C4-2B (cell line): Measurements from ENCODE around the gene TIMELESS.

Experiments
- H3K27ac ChIP-seq: fragments of 450-650 bp; 2 replicates; pipeline ENCODE4 v1.5.1; 2017
- ZFX ChIP-seq: fragments of 450-650 bp; IDR thresholded peaks from 2 replicates; pipeline ENCODE4 v1.6.1; 2017
- TF ChIP-seq, protein P1 (sequence below): fragments of 450-650 bp; conservative IDR thresholded peaks from 2 replicates; pipeline ENCODE4 v1.5.1; 2017; ENCODE audit warnings: mild to moderate bottlenecking

Gene TIMELESS

GRCh38 chr12:56391721-56392120, 57.5 kb downstream of the TIMELESS start:
- TF ChIP-seq, protein P1, sequence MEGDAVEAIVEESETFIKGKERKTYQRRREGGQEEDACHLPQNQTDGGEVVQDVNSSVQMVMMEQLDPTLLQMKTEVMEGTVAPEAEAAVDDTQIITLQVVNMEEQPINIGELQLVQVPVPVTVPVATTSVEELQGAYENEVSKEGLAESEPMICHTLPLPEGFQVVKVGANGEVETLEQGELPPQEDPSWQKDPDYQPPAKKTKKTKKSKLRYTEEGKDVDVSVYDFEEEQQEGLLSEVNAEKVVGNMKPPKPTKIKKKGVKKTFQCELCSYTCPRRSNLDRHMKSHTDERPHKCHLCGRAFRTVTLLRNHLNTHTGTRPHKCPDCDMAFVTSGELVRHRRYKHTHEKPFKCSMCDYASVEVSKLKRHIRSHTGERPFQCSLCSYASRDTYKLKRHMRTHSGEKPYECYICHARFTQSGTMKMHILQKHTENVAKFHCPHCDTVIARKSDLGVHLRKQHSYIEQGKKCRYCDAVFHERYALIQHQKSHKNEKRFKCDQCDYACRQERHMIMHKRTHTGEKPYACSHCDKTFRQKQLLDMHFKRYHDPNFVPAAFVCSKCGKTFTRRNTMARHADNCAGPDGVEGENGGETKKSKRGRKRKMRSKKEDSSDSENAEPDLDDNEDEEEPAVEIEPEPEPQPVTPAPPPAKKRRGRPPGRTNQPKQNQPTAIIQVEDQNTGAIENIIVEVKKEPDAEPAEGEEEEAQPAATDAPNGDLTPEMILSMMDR, result no peak
- no peak for TF ChIP-seq ZFX
- H3K27ac ChIP-seq, result no peak overlapping the region

DNA sequence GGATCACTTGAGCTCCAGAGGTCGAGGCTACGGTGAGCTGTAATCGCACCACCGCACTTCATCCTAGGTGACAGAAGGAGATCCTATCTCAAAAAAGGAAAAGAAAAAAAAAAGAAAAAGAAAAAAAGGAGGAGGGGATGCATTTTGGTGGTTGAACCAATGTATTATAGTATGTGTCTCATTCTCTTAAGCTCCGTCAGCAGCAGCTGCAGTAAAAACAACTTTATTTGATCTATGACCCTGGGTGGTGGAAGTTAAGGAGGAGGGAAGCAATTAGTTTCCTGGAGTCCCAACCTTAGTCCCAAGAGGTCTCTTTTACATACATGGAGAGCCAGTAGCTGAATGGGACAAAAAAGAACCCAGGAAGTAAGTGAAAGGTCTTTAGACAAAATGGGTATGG, 59.8 kb downstream of the TIMELESS start:
- TF ChIP-seq ZFX, result no peak
- TF ChIP-seq, protein P1, result no peak
- H3K27ac ChIP-seq, result no peak overlapping the region

- no peak for TF ChIP-seq ZFX
- TF ChIP-seq, protein P1, result no peak
- no peak overlapping the region for H3K27ac ChIP-seq
Measured at GRCh38 chr12:56387152-56387736, 62.0 kb downstream of the TIMELESS start.

DNA sequence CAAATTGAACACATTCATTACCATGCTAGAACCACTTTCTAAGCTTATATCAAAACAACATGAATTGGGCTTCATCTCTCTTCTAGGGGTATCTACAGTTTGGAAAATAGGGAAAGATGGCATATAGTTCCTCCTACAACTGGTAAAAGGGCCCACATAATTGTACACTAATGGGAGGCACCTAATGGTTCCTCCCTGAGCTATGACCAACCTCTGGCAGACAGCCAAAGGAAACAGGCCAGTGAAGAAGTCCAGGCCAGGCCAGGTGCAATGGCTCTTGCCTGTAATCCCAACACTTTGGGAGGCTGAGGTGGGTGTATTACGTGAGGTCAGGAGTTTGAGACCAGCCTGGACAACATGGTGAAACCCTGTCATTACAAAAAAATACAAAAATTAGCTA, 63.4 kb downstream of the TIMELESS start:
- TF ChIP-seq, protein P1, result no peak
- TF ChIP-seq ZFX, result no peak
- no peak overlapping the region for H3K27ac ChIP-seq

GRCh38 chr12:56382611-56383010, 66.6 kb downstream of the TIMELESS start:
- no peak overlapping the region for H3K27ac ChIP-seq
- TF ChIP-seq, protein P1, result no peak
- no peak for TF ChIP-seq ZFX

DNA sequence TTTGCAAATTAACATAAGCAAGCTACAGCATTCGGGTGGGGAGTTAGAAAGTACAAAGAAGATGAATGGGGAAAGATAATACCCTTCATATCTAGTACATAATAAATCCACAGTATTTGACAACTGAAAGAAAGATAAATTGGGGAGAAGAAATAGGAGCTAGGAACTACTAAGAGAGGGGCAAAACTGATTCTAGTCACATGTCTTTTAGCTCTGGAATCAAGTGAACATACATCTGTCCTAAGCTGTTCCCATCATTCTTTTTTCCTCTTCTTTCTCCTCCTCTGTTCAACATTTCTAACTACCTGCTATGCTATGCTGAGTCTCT, 71.3 kb downstream of the TIMELESS start:
- H3K27ac ChIP-seq, result no peak overlapping the region
- TF ChIP-seq ZFX, result no peak
- TF ChIP-seq, protein P1, result no peak

DNA sequence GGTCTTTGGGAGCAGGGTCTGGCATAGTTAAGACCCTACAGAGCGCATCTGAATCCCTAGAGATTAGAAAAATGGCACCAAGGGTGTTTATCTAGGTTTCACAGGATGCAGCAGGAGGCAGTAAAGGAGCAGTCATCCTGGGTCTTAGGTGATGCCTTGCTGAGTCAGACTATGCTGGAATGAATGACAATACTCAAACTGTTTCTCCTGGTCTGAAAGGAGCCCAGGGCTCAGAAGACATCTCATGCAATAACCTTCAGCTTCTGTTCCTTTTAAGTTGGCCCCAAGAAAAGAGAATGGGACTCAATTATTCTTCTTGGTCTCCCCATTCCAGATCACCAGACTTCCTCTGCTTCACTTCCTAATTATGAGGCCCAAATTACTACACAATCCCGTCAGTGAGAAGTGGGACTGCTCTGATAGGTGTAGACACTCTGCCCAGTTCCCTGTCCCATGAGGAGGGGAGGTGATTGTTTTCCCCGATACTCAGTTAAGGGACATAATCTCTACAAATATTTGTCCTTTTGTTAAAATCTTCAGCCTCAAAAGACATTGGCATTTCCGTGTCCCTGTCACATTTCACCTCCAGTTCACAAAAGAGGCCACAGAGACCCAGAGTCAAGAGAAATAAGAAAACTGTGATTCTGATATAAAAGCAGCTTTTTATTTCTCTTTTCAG, 71.8 kb downstream of the TIMELESS start:
- H3K27ac ChIP-seq, result no peak overlapping the region
- no peak for TF ChIP-seq ZFX
- TF ChIP-seq, protein P1, result no peak
